AG09309 (cell line): ENCODE results near the gene BIN2.

Experiments
- DNase-seq: peaks from one replicate; pipeline ENCODE4 v3.0.0-alpha.2; 2010; ENCODE audit warnings: low read depth
- H3K4me3 ChIP-seq: 2 replicates; pipeline ENCODE4 v1.5.1; 2011; ENCODE audit warnings: mild to moderate bottlenecking, low read depth, low read length, moderate library complexity; ENCODE audit not compliant: control insufficient read depth
- CTCF ChIP-seq: IDR thresholded peaks from 2 replicates; pipeline ENCODE4 v1.5.1; 2011; ENCODE audit warnings: mild to moderate bottlenecking, low read depth, low read length, inconsistent platforms; ENCODE audit not compliant: insufficient read depth, control insufficient read depth; ENCODE audit errors: missing control alignments

The BIN2 gene

DNA sequence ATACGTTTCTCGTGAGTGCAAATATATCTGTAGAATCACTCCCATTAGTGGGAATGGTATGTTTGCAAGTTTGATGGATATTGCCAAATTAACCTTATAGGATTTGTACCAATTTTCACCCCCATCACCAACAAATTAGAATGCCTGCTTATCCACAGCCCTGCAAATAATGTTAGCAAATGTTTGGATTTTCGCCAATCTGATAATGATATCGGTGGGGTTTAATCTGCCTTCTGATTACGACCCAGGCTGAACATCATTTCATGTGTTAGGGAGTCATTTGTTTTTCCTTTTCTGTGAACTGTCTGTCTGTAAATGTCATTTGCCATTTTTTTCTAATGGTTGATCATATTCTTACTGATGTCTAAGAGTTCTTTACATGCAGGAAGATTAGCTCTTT, 89.4 kb downstream of the BIN2 start:
- no peak for TF ChIP-seq CTCF
- DNase-seq = no peak
- H3K4me3 ChIP-seq = no peak overlapping the region

GRCh38 chr12:51232642-51233041, 91.3 kb downstream of the BIN2 start:
- no peak for TF ChIP-seq CTCF
- DNase-seq = no peak
- H3K4me3 ChIP-seq = no peak overlapping the region
